GM20431 (cell line): ENCODE data around the gene CORO1C.

Experiments used
- in situ Hi-C: fragments of 300-500 bp; cut with MseI, MboI; formaldehyde crosslinking; loops from one replicate; pipeline ENCODE4 v1.15.0; 2020; ENCODE audit warnings: low sequenced_read_pairs; ENCODE audit not compliant: unreplicated experiment

CORO1C gene

GRCh38 chr12:108597559-108598471, 133.5 kb downstream of the CORO1C start, which contains the start of gene TMEM119:
TSS of gene TMEM119 (minus strand) at chr12:108598084. CDS start at chr12:108592383, 5,701 bp downstream.
- in situ Hi-C loops, result no loop called here

DNA sequence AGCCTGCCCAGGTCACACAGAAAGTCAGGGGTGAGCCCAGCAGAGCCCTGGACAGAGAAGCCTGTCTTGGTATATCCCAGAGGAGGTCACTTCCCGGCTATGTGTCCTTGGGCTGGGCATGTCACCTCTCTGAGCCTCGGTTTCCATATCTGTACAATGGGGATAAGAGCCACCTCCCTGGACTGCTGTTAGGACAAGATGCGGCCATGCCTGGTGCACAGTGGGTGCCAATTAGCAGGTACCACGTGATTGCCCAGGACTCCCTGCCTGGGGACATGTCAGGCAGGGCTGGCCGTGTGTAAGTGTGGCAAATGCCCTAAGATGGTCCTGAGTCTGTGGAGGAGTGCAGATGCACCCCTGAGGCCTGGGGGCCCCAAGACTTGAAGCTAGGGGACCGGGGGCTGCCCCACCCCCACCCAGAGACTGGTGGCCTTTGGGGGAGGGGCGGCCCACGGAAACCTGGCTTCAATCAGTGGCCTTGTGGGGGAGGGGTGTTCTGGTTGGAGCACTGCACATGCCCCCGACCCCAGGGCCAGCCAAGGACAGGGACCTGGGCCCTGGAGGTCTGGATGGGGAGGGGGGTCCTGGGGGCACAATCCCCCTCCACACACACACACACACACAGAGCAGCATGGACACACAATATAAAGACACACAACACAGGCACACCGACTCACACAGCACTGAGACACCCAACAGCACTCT, 134.3 kb downstream of the CORO1C start:
- in situ Hi-C loops, result no loop called here

GRCh38 chr12:108595711-108596647, 135.3 kb downstream of the CORO1C start:
- in situ Hi-C loops, result no loop called here
